Heart left ventricle (tissue), 16 donors: ENCODE data around the gene STAM. TPM values are rescaled to one million over a fixed set of nuclear protein-coding genes. Genes with fewer than 3 reads are reported as not detected.
"Not testable (repeated sequence)": the region's sequence is repeated elsewhere in the genome, so short reads cannot be mapped to it uniquely, and the experiment has no call there.

ENCODE experiments used
- ATAC-seq, 4 donors: fragments of 200-7000 bp; cut with Tn5 transposase; one replicate each; pipeline ENCODE4 v1.9.1; 2020 to 2022; ENCODE audit warnings: moderate library complexity in 4 of 4, mild to moderate bottlenecking in 3 of 4, moderate number of reproducible peaks in 1 of 4
- DNase-seq, 5 donors: peaks; one replicate each; pipeline ENCODE4 v3.0.0-alpha.2; 2020
- H3K27ac ChIP-seq, 12 donors: fragments of 200-600 bp; sonication (generic) in 4 of 12; one replicate each; pipeline versions ENCODE4 v1.5.0 to v1.8.0; 2016 to 2022; ENCODE audit warnings: mild to moderate bottlenecking in 2 of 12
- H3K27me3 ChIP-seq, 9 donors: fragments of 200-600 bp; sonication (generic) in 2 of 9; one replicate each; pipeline versions ENCODE4 v1.5.1 to v1.8.0; 2016 to 2022; ENCODE audit warnings: mild to moderate bottlenecking in 3 of 9
- H3K36me3 ChIP-seq, 9 donors: fragments of 200-600 bp; sonication (generic) in 2 of 9; one replicate each; pipeline versions ENCODE4 v1.5.0 to v1.8.0; 2018 to 2022; ENCODE audit warnings: mild to moderate bottlenecking in 2 of 9
- H3K4me1 ChIP-seq, 12 donors: fragments of 200-600 bp; sonication (generic) in 4 of 12; one replicate each; pipeline versions ENCODE4 v1.5.0 to v1.8.0; 2016 to 2022; ENCODE audit warnings: mild to moderate bottlenecking in 3 of 12
- H3K4me3 ChIP-seq, 12 donors: fragments of 200-600 bp; sonication (generic) in 4 of 12; one replicate each; pipeline versions ENCODE4 v1.5.0 to v1.8.0; 2017 to 2022; ENCODE audit warnings: mild to moderate bottlenecking in 9 of 12, moderate library complexity in 4 of 12
- H3K9me3 ChIP-seq, 12 donors: fragments of 200-600 bp; sonication (generic) in 4 of 12; one replicate each; pipeline versions ENCODE4 v1.5.0 to v1.8.0; 2016 to 2022; ENCODE audit warnings: mild to moderate bottlenecking in 1 of 12
- CTCF ChIP-seq, 12 donors: fragments of 200-600 bp; sonication (generic) in 4 of 12; IDR thresholded peaks; one replicate each; pipeline versions ENCODE4 v1.5.0 to v1.8.0; 2018 to 2022; ENCODE audit warnings: antibody characterized with exemption in 12 of 12, mild to moderate bottlenecking in 5 of 12
- POLR2A ChIP-seq, 2 donors: fragments of 450-650 bp; IDR thresholded peaks; one replicate each; pipeline ENCODE4 v1.6.1; 2017; ENCODE audit warnings: antibody characterized with exemption in 2 of 2, mild to moderate bottlenecking in 2 of 2, moderate library complexity in 2 of 2
- WGBS, 4 donors: extraction: QIAGEN DNeasy Blood & Tissue Kit in 2 of 4; methylation state at CpG; one replicate each; pipeline versions ENCODE4 v1.1.5 to v1.1.7; 2013 to 2018; 5-methylcytosine and 5-hydroxymethylcytosine counted together
- intact Hi-C, 10 donors: fragments of 100-400 bp; cut with DNase I; formaldehyde crosslinking; loops; one replicate each; pipeline versions ENCODE4 v1.11.1 to v1.14.2; 2022
- polyA plus RNA-seq, 2 donors: library from polyadenylated mRNA; stranded (reverse); fragments of 200-250 nt; gene quantifications; one replicate each; pipeline ENCODE4 v1.2.3, GENCODE V29; 2013
- total RNA-seq, 9 donors: library from RNA; depleted of rRNA in 2 of 9; stranded (reverse); fragments of >200 nt in 2 of 9; fragmentation: NEBNext Ultra II Directional in 3 of 9; extraction: Animal tissue kit (Norgen Biotek cat#: 25700) in 3 of 9; gene quantifications; one replicate each; pipeline versions ENCODE4 v1.1.0 to v1.2.4, GENCODE V29; 2016 to 2023
- donor health status: ischemic (EF 13 %, LVEDD 7.1; RV severe dilation, severe dysfunction).
- donor health status: healthy with polysubstance abuse.
- donor health status: DM: no; HTN: yes; CAD: no.
- donor health status: DM: no; HTN: no; CAD: no.
- donor health status: ischemic (EF 25% LVEDD 6.9; RV normal size, moderate dysfunction).
- donor health status: ischemic (EF 25% LVEDD 5.7; RV mildly dilated, moderate dysfunction).
- donor health status: healthy.
- donor health status: DM: yes; HTN: yes; CAD: no.
- donor health status: ischemic (EF 35%, LVEDD 5.7; RV mildly dilated, moderate dysfunction).
- donor health status: nonischemic (EF 11% LVEDD 7.7; RV severe dilation, severe dysfunction).
- donor health status: DM: yes; HTN: yes; CAD: no.
- donor health status: PGD.
- donor health status: ischemic (EF 29% LVEDD 5.4; RV normal size, mild dysfunction).
- donor health status: nonischemic (EF 23%, LVEDD 6.1; RV moderate dilation, normal function).

STAM gene
- total and polyA plus RNA-seq, 11 donors, result 10.9 to 40.0 (median 31.8) TPM

GRCh38 chr10:17712717-17713471 lies 68.9 kb downstream of the STAM start:
- intact Hi-C loops, result no loop called here
- no peaks in the 10 kb centered on the region for H3K9me3 ChIP-seq
- DNase-seq, result no peak
- peak overlapping the region in 4 of 12 donors; percentile 12 to 36 (median 30) for H3K27ac ChIP-seq
- H3K4me3 ChIP-seq, result peak overlapping the region in 9 of 12 donors; percentile 29 to 54 (median 40)
- peaks cover 0 to 8% (median 0%) of the 10 kb centered on the region in 12 donors for H3K4me1 ChIP-seq
- peak in 3 of 4 donors; percentile 18 to 65 (median 42) for ATAC-seq
- H3K36me3 ChIP-seq, result peaks cover 0 to 97% (median 82%) of the 10 kb centered on the region in 9 donors
- TF ChIP-seq POLR2A (IDR thresholded peaks at IDR 0.05) (no peak), CTCF (IDR thresholded peaks at IDR 0.05) (no peak)
- H3K27me3 ChIP-seq, result no peaks in the 10 kb centered on the region
- WGBS, 4 donors, result 55 to 68% (median 62%) methylated on average over 18 of the region's 18 CpGs

DNA sequence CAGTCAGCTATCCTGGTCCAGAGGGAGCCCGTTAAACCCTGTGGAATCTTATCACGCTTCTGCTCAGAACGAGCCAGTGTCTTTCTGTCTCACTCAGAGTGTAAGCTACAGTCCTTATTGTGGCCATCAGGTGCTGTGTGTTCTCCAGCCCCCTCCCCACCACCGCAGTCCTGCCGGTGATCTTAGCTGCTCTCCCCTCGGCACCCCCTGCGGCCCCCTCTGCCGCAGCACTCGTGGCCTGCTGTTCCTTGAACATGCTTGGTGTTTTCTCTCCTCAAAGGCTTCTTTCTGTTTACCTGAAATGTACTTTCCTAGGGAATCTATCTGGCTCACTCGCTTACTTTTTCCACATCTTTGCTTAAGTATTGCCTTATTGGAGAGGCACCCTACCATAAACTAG lies 69.8 kb downstream of the STAM start:
- TF ChIP-seq CTCF (IDR thresholded peaks at IDR 0.05), result no peak
- no peak for TF ChIP-seq POLR2A (IDR thresholded peaks at IDR 0.05)
- WGBS, 4 donors, result 85 to 91% (median 90%) methylated on average over 10 of the region's 10 CpGs
- Histone ChIP-seq H3K4me3 (no peak overlapping the region), H3K4me1 (peaks cover 0 to 8% (median 0%) of the 10 kb centered on the region in 12 donors), H3K27me3 (no peaks in the 10 kb centered on the region), H3K27ac (no peak overlapping the region), H3K36me3 (peaks cover 0 to 89% (median 79%) of the 10 kb centered on the region in 9 donors), H3K9me3 (no peaks in the 10 kb centered on the region)
- DNase-seq (no peak), ATAC-seq (no peak)
- intact Hi-C loops, result no loop called here

- Histone ChIP-seq H3K9me3 (no peaks in the 10 kb centered on the region), H3K4me3 (no peak overlapping the region), H3K36me3 (peaks cover 0 to 65% (median 57%) of the 10 kb centered on the region in 9 donors), H3K4me1 (no peaks in the 10 kb centered on the region), H3K27ac (no peak overlapping the region), H3K27me3 (no peaks in the 10 kb centered on the region)
- WGBS, 4 donors, result 96 to 99% (median 97%) methylated on average over 4 of the region's 4 CpGs
- ATAC-seq (no peak), DNase-seq (no peak)
- no peak for TF ChIP-seq POLR2A (IDR thresholded peaks at IDR 0.05)
- intact Hi-C loops, result no loop called here
These were observed 72.2 kb downstream of the STAM start for GRCh38 chr10:17716161-17716560.

DNA sequence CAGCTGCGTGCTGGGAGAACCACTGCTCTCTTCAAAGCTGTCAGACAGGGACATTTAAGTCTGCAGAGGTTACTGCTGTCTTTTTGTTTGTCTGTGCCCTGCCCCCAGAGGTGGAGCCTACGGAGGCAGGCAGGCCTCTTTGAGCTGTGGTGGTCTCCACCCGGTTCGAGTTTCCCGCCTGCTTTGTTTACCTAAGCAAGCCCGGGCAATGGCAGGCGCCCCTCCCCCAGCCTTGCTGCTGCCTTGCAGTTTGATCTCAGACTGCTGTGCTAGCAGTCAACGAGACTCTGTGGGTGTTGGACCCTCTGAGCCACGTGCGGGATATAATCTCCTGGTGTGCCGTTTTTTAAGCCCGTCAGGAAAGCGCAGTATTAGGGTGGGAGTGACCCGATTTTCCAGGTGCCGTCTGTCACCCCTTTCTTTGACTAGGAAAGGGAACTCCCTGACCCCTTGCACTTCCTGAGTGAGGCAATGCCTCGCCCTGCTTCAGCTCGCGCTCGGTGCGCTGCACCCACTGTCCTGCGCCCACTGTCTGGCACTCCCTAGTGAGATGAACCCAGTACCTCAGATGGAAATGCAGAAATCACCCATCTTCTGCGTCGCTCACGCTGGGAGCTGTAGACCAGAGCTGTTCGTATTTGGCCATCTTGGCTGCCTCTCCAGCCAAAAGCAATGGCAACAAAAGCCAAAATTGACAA lies 78.5 kb downstream of the STAM start:
- H3K9me3 ChIP-seq, intact Hi-C loops, H3K27me3 ChIP-seq, DNase-seq, H3K27ac ChIP-seq, ATAC-seq, H3K4me1 ChIP-seq, H3K4me3 ChIP-seq: not testable (repeated sequence)
- WGBS, 4 donors, result 93 to 97% (median 95%) methylated on average over 21 to 24 of the region's 25 CpGs
- peaks cover 0 to 16% (median 6%) of the 10 kb centered on the region in 9 donors for H3K36me3 ChIP-seq

DNA sequence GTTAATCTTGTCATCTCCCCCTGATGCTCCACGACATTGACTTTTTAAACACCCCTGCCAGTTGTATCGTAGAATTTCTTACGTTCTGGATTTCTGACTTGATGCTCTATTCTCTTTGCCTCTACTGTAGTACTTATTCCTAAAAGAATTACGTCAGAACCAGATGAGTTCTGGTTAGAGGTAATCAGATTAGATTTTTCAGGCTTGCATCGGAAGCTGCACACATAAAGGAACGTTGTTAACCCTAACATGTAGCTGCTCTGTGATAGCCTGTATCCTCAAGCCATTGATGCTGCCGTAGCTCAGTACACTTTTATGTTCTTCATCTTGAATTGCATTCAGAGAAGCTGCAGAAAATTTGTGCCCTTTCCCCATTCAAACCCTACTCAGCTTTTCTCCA lies 81.8 kb downstream of the STAM start:
- DNase-seq (no peak), ATAC-seq (no peak)
- H3K4me1 ChIP-seq, result no peaks in the 10 kb centered on the region
- H3K4me3 ChIP-seq, result no peak overlapping the region
- H3K27ac ChIP-seq, result no peak overlapping the region
- intact Hi-C loops, result no loop called here
- H3K27me3 ChIP-seq, result no peaks in the 10 kb centered on the region
- H3K36me3 ChIP-seq, result peaks cover 0 to 13% (median 3%) of the 10 kb centered on the region in 9 donors
- 77 to 91% (median 89%) methylated on average over 7 of the region's 7 CpGs for WGBS, 4 donors
- TF ChIP-seq CTCF (IDR thresholded peaks at IDR 0.05), result no peak
- TF ChIP-seq POLR2A (IDR thresholded peaks at IDR 0.05), result no peak
- peaks cover 0 to 6% (median 0%) of the 10 kb centered on the region in 12 donors for H3K9me3 ChIP-seq
